Measurements from ENCODE around the gene AHNAK.

The AHNAK gene

GRCh38 chr11:62508336-62509058 is 38.1 kb downstream of the AHNAK start:
- Histone ChIP-seq H3K4me2 (ENCODE audit: low read length) (no peak overlapping the region), H3K27ac (ENCODE audit: low read depth, low read length, poor library complexity, severe bottlenecking) (no peak overlapping the region), H3K4me3 (ENCODE audit: low read depth, low read length, poor library complexity, severe bottlenecking) (no peak overlapping the region), H3K36me3 (ENCODE audit: insufficient read depth, low read length) (no peaks in the 10 kb centered on the region), H3K9ac (ENCODE audit: low read length) (no peak overlapping the region), H3K9me2 (ENCODE audit: low read depth, low read length) (no peaks in the 10 kb centered on the region), H3K4me1 (ENCODE audit: insufficient read depth, low read length, severe bottlenecking) (no peaks in the 10 kb centered on the region), H3F3A (ENCODE audit: insufficient read depth, low read length) (no peaks in the 10 kb centered on the region), H4K20me1 (ENCODE audit: insufficient read depth, low read length) (no peaks in the 10 kb centered on the region), H3K27me3 (ENCODE audit: insufficient read depth, low read length) (0 out of 2 replicates have a peak, but pooled peaks cover 3% of the 10 kb centered on the region), H3K9me3 (ENCODE audit: low read length) (no peaks in the 10 kb centered on the region), H3K79me2 (ENCODE audit: insufficient read depth, low read length) (no peaks in the 10 kb centered on the region), H2AFZ (ENCODE audit: low read length) (no peak overlapping the region)
- TF ChIP-seq EZH2 (IDR thresholded peaks at IDR 0.05; ENCODE audit: borderline replicate concordance, low read length) (no peak), CTCF (IDR thresholded peaks at IDR 0.05; ENCODE audit: low read length) (peak; percentile 32)

- Histone ChIP-seq H3K27me3 (ENCODE audit: insufficient read depth, low read length) (0 out of 2 replicates have a peak, but pooled peaks cover 3% of the 10 kb centered on the region), H3K36me3 (ENCODE audit: insufficient read depth, low read length) (no peaks in the 10 kb centered on the region), H3K27ac (ENCODE audit: low read depth, low read length, poor library complexity, severe bottlenecking) (no peak overlapping the region), H3K9ac (ENCODE audit: low read length) (no peak overlapping the region), H3K4me1 (ENCODE audit: insufficient read depth, low read length, severe bottlenecking) (no peaks in the 10 kb centered on the region), H3K9me3 (ENCODE audit: low read length) (no peaks in the 10 kb centered on the region), H3K79me2 (ENCODE audit: insufficient read depth, low read length) (no peaks in the 10 kb centered on the region), H4K20me1 (ENCODE audit: insufficient read depth, low read length) (no peaks in the 10 kb centered on the region), H3K4me3 (ENCODE audit: low read depth, low read length, poor library complexity, severe bottlenecking) (no peak overlapping the region), H3F3A (ENCODE audit: insufficient read depth, low read length) (no peaks in the 10 kb centered on the region), H3K4me2 (ENCODE audit: low read length) (no peak overlapping the region), H2AFZ (ENCODE audit: low read length) (no peak overlapping the region), H3K9me2 (ENCODE audit: low read depth, low read length) (no peaks in the 10 kb centered on the region)
- TF ChIP-seq EZH2 (IDR thresholded peaks at IDR 0.05; ENCODE audit: borderline replicate concordance, low read length) (no peak), CTCF (IDR thresholded peaks at IDR 0.05; ENCODE audit: low read length) (no peak)
Observed at GRCh38 chr11:62507125-62507422, 39.5 kb downstream of the AHNAK start.

- Histone ChIP-seq H3K4me2 (ENCODE audit: low read length) (no peak overlapping the region), H3K9me2 (ENCODE audit: low read depth, low read length) (no peaks in the 10 kb centered on the region), H3F3A (ENCODE audit: insufficient read depth, low read length) (no peaks in the 10 kb centered on the region), H4K20me1 (ENCODE audit: insufficient read depth, low read length) (no peaks in the 10 kb centered on the region), H3K36me3 (ENCODE audit: insufficient read depth, low read length) (no peaks in the 10 kb centered on the region), H2AFZ (ENCODE audit: low read length) (no peak overlapping the region), H3K9me3 (ENCODE audit: low read length) (no peaks in the 10 kb centered on the region), H3K4me3 (ENCODE audit: low read depth, low read length, poor library complexity, severe bottlenecking) (no peak overlapping the region), H3K79me2 (ENCODE audit: insufficient read depth, low read length) (no peaks in the 10 kb centered on the region), H3K9ac (ENCODE audit: low read length) (no peak overlapping the region), H3K27ac (ENCODE audit: low read depth, low read length, poor library complexity, severe bottlenecking) (no peak overlapping the region), H3K27me3 (ENCODE audit: insufficient read depth, low read length) (0 out of 2 replicates have a peak, but pooled peaks cover 3% of the 10 kb centered on the region), H3K4me1 (ENCODE audit: insufficient read depth, low read length, severe bottlenecking) (no peaks in the 10 kb centered on the region)
- no peak for TF ChIP-seq EZH2 (IDR thresholded peaks at IDR 0.05; ENCODE audit: borderline replicate concordance, low read length)
- TF ChIP-seq CTCF (IDR thresholded peaks at IDR 0.05; ENCODE audit: low read length) = no peak
Observed at GRCh38 chr11:62506413-62507124, 40.0 kb downstream of the AHNAK start.
